ENCODE data around the gene MCM3AP. TPM values are rescaled to one million over a fixed set of nuclear protein-coding genes. Genes with fewer than 3 reads are reported as not detected.

MCM3AP gene
- total and polyA plus RNA-seq, 2 experiments from 2014 or later = 39.6 to 106 TPM

DNA sequence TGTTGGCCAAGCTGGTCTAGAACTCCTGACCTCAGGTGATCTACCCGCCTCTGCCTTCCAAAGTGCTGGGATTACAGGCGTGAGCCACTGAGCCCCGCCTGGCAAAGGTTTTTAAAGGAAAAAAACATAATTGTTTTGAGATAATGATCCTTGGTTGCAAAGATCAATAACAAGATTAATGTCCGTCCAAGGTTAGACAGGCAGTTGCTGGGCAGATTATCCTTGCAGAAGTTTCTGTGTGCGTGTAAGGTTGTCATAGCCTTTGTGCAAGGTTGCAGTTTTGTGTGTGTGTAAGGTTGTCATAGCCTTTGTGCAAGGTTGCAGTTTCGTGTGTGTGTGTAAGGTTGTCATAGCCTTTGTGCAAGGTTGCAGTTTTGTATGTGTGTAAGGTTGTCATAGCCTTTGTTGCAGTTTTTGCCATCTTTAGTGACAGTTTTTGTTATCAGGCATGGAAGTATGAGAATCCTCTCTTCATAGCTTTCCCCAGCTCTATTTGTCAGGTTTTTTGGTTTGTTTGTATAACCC is 4.3 kb upstream of the MCM3AP start:
- Histone ChIP-seq H3K4me3 (no peak overlapping the region), H3K4me1 (ENCODE audit: low read depth) (peaks cover 5% of the 10 kb centered on the region), H3K27me3 (no peaks in the 10 kb centered on the region), H3K27ac (no peak overlapping the region), H3K36me3 (no peaks in the 10 kb centered on the region), H3K9me3 (ENCODE audit: low read depth) (no peaks in the 10 kb centered on the region)
- TF ChIP-seq CTCF (IDR thresholded peaks at IDR 0.05; ENCODE audit: low read depth, low read length) = no peak
- no peak for DNase-seq (ENCODE audit: low read depth in 1 of 2, low spot score in 1 of 2)

- TF ChIP-seq CTCF (IDR thresholded peaks at IDR 0.05; ENCODE audit: low read depth, low read length) = no peak
- Histone ChIP-seq H3K4me3 (no peak overlapping the region), H3K9me3 (ENCODE audit: low read depth) (no peaks in the 10 kb centered on the region), H3K27me3 (no peaks in the 10 kb centered on the region), H3K36me3 (peaks cover under 1% of the 10 kb centered on the region), H3K27ac (no peak overlapping the region), H3K4me1 (ENCODE audit: low read depth) (peaks cover 14% of the 10 kb centered on the region)
- no peak for DNase-seq (ENCODE audit: low read depth in 1 of 2, low spot score in 1 of 2)
These were observed 2.1 kb upstream of the MCM3AP start for GRCh38 chr21:46287541-46287940.

GRCh38 chr21:46286648-46287002 is 1.2 kb upstream of the MCM3AP start:
- Histone ChIP-seq H3K27me3 (no peaks in the 10 kb centered on the region), H3K4me3 (peak overlapping the region; percentile 79), H3K27ac (peak overlapping the region; percentile 97), H3K9me3 (ENCODE audit: low read depth) (no peaks in the 10 kb centered on the region), H3K36me3 (peaks cover 4% of the 10 kb centered on the region), H3K4me1 (ENCODE audit: low read depth) (peaks cover 19% of the 10 kb centered on the region)
- no peak for DNase-seq (ENCODE audit: low read depth in 1 of 2, low spot score in 1 of 2)
- TF ChIP-seq CTCF (IDR thresholded peaks at IDR 0.05; ENCODE audit: low read depth, low read length) = no peak

- Histone ChIP-seq H3K36me3 (peaks cover 8% of the 10 kb centered on the region), H3K27ac (peak within 1 kb of the TSS; percentile 97), H3K4me1 (ENCODE audit: low read depth) (peaks cover 19% of the 10 kb centered on the region), H3K9me3 (ENCODE audit: low read depth) (no peaks in the 10 kb centered on the region), H3K27me3 (no peaks in the 10 kb centered on the region), H3K4me3 (peak within 1 kb of the TSS; percentile 79)
- peak; percentile 38 for TF ChIP-seq CTCF (IDR thresholded peaks at IDR 0.05; ENCODE audit: low read depth, low read length)
- peak; percentile 95 to 96 for DNase-seq (ENCODE audit: low read depth in 1 of 2, low spot score in 1 of 2)
These were observed 593 bp upstream of the MCM3AP start, which contains the start of gene YBEY for GRCh38 chr21:46285761-46286647. YBEY (plus strand) TSS chr21:46286342; CDS start chr21:46286914, 572 bp downstream.

- Histone ChIP-seq H3K27me3 (no peaks in the 10 kb centered on the region), H3K4me1 (ENCODE audit: low read depth) (peaks cover 19% of the 10 kb centered on the region), H3K27ac (peak overlapping the region; percentile 97), H3K9me3 (ENCODE audit: low read depth) (no peaks in the 10 kb centered on the region), H3K4me3 (peak overlapping the region; percentile 79), H3K36me3 (peaks cover 18% of the 10 kb centered on the region)
- DNase-seq (ENCODE audit: low read depth in 1 of 2, low spot score in 1 of 2) = no peak
- TF ChIP-seq CTCF (IDR thresholded peaks at IDR 0.05; ENCODE audit: low read depth, low read length) = no peak
These were observed 678 bp downstream of the MCM3AP start for GRCh38 chr21:46284733-46285132.
